ENCODE measurements around the gene CEP131.

The CEP131 gene

GRCh38 chr17:81263371-81264181 lies 40.8 kb upstream of the CEP131 start:
- TF ChIP-seq CTCF (IDR thresholded peaks at IDR 0.05; ENCODE audit: extremely low read depth, missing control alignments): no peak
- DNase-seq (ENCODE audit: low spot score): no peak

- no peak for DNase-seq (ENCODE audit: low spot score)
- no peak for TF ChIP-seq CTCF (IDR thresholded peaks at IDR 0.05; ENCODE audit: extremely low read depth, missing control alignments)
These were observed 39.0 kb upstream of the CEP131 start for GRCh38 chr17:81261582-81262336.

- TF ChIP-seq CTCF (IDR thresholded peaks at IDR 0.05; ENCODE audit: extremely low read depth, missing control alignments): no peak
- no peak for DNase-seq (ENCODE audit: low spot score)
These were observed 38.3 kb upstream of the CEP131 start for GRCh38 chr17:81261096-81261495.

- no peak for DNase-seq (ENCODE audit: low spot score)
These were observed 37.9 kb upstream of the CEP131 start for GRCh38 chr17:81260641-81261040.

GRCh38 chr17:81260171-81260570 lies 37.4 kb upstream of the CEP131 start:
- no peak for DNase-seq (ENCODE audit: low spot score)
- no peak for TF ChIP-seq CTCF (IDR thresholded peaks at IDR 0.05; ENCODE audit: extremely low read depth, missing control alignments)

More at GRCh38 chr17:81260641-81261040, 37.9 kb upstream of the CEP131 start:
- TF ChIP-seq CTCF (IDR thresholded peaks at IDR 0.05; ENCODE audit: extremely low read depth, missing control alignments): no peak

- TF ChIP-seq CTCF (IDR thresholded peaks at IDR 0.05; ENCODE audit: extremely low read depth, missing control alignments): no peak
These were observed 36.4 kb upstream of the CEP131 start for GRCh38 chr17:81259058-81259605.

GRCh38 chr17:81258292-81258691 lies 35.5 kb upstream of the CEP131 start:
- TF ChIP-seq CTCF (IDR thresholded peaks at IDR 0.05; ENCODE audit: extremely low read depth, missing control alignments): no peak
- DNase-seq (ENCODE audit: low spot score): no peak

More at GRCh38 chr17:81259058-81259605, 36.4 kb upstream of the CEP131 start:
- no peak for DNase-seq (ENCODE audit: low spot score)

Data from GM20000 (cell line).